ENCODE data around the gene KCNK3. TPM values are rescaled to one million over a fixed set of nuclear protein-coding genes. Genes with fewer than 3 reads are reported as not detected.

KCNK3 gene
- total RNA-seq, 2 experiments from 2014 or later, result not detected

- no peaks in the 10 kb centered on the region for H3K9me3 ChIP-seq (ENCODE audit: low read length)
- intact Hi-C loops (cut with micrococcal nuclease; ENCODE audit: unreplicated experiment), result no loop called here
- no peak for DNase-seq (ENCODE audit: low spot score)
- H3K79me2 ChIP-seq (ENCODE audit: insufficient read depth, low read depth, low read length), result no peaks in the 10 kb centered on the region
- no peaks in the 10 kb centered on the region for H4K20me1 ChIP-seq (ENCODE audit: insufficient read depth, low read length)
- H3K4me1 ChIP-seq (ENCODE audit: insufficient read depth, low read length, poor library complexity, severe bottlenecking), result no peaks in the 10 kb centered on the region
- H3K4me2 ChIP-seq (ENCODE audit: low read length), result no peak overlapping the region
- H3K27ac ChIP-seq (ENCODE audit: low read depth, low read length, poor library complexity, severe bottlenecking), result no peak overlapping the region
- CTCF ChIA-PET (ENCODE audit: unreplicated experiment), result interaction anchor here (0.5 kb wide), 1 partner anchor 47 kb away, joined by 3 read pairs; no protein-coding TSS in a partner anchor
- no TSS peak for BruUV-seq (replicated peaks)
- no peak overlapping the region for H3K4me3 ChIP-seq (ENCODE audit: low read depth, low read length, poor library complexity, severe bottlenecking)
- no peaks in the 10 kb centered on the region for H3K9me2 ChIP-seq (ENCODE audit: insufficient read depth, low read length)
- TF ChIP-seq CTCF (conservative IDR thresholded peaks at IDR 0.05; ENCODE audit: low read length) (no peak), EZH2phosphoT487 (IDR thresholded peaks at IDR 0.05; ENCODE audit: borderline replicate concordance, low read depth, low read length) (no peak)
- H3K36me3 ChIP-seq (ENCODE audit: insufficient read depth, low read length), result no peaks in the 10 kb centered on the region
- H2AFZ ChIP-seq (ENCODE audit: low read length), result no peak overlapping the region
- POLR2A ChIA-PET, result no interaction called here
Observed at GRCh38 chr2:26729311-26729710, 36.8 kb downstream of the KCNK3 start.

GRCh38 chr2:26730549-26731344 is 38.2 kb downstream of the KCNK3 start:
- no TSS peak for BruUV-seq (replicated peaks)
- H3K4me1 ChIP-seq (ENCODE audit: insufficient read depth, low read length, poor library complexity, severe bottlenecking), result no peaks in the 10 kb centered on the region
- H4K20me1 ChIP-seq (ENCODE audit: insufficient read depth, low read length), result no peaks in the 10 kb centered on the region
- no peak overlapping the region for H3K27ac ChIP-seq (ENCODE audit: low read depth, low read length, poor library complexity, severe bottlenecking)
- H3K9me3 ChIP-seq (ENCODE audit: low read length), result no peaks in the 10 kb centered on the region
- no peaks in the 10 kb centered on the region for H3K9me2 ChIP-seq (ENCODE audit: insufficient read depth, low read length)
- TF ChIP-seq EZH2phosphoT487 (IDR thresholded peaks at IDR 0.05; ENCODE audit: borderline replicate concordance, low read depth, low read length) (no peak), CTCF (conservative IDR thresholded peaks at IDR 0.05; ENCODE audit: low read length) (no peak)
- ChIA-PET CTCF (ENCODE audit: unreplicated experiment) (no interaction called here), POLR2A (interaction anchor here (1.2 kb wide), 1 partner anchor 9 kb away, joined by 3 read pairs; no protein-coding TSS in a partner anchor)
- no peak for DNase-seq (ENCODE audit: low spot score)
- no peaks in the 10 kb centered on the region for H3K79me2 ChIP-seq (ENCODE audit: insufficient read depth, low read depth, low read length)
- no peak overlapping the region for H3K4me3 ChIP-seq (ENCODE audit: low read depth, low read length, poor library complexity, severe bottlenecking)
- no peak overlapping the region for H2AFZ ChIP-seq (ENCODE audit: low read length)
- H3K4me2 ChIP-seq (ENCODE audit: low read length), result no peak overlapping the region
- intact Hi-C loops (cut with micrococcal nuclease; ENCODE audit: unreplicated experiment), result no loop called here
- no peaks in the 10 kb centered on the region for H3K36me3 ChIP-seq (ENCODE audit: insufficient read depth, low read length)

GRCh38 chr2:26731714-26732113 is 39.2 kb downstream of the KCNK3 start:
- TF ChIP-seq EZH2phosphoT487 (IDR thresholded peaks at IDR 0.05; ENCODE audit: borderline replicate concordance, low read depth, low read length) (no peak), CTCF (conservative IDR thresholded peaks at IDR 0.05; ENCODE audit: low read length) (no peak)
- POLR2A ChIA-PET, result no interaction called here

More at GRCh38 chr2:26731714-26732113, 39.2 kb downstream of the KCNK3 start:
- H3K27ac ChIP-seq (ENCODE audit: low read depth, low read length, poor library complexity, severe bottlenecking), result no peak overlapping the region
- no peaks in the 10 kb centered on the region for H3K9me3 ChIP-seq (ENCODE audit: low read length)
- H2AFZ ChIP-seq (ENCODE audit: low read length), result no peak overlapping the region
- intact Hi-C loops (cut with micrococcal nuclease; ENCODE audit: unreplicated experiment), result no loop called here
- H3K9me2 ChIP-seq (ENCODE audit: insufficient read depth, low read length), result no peaks in the 10 kb centered on the region
- CTCF ChIA-PET (ENCODE audit: unreplicated experiment), result no interaction called here
- no peaks in the 10 kb centered on the region for H3K4me1 ChIP-seq (ENCODE audit: insufficient read depth, low read length, poor library complexity, severe bottlenecking)
- no peaks in the 10 kb centered on the region for H4K20me1 ChIP-seq (ENCODE audit: insufficient read depth, low read length)
- no peak overlapping the region for H3K4me3 ChIP-seq (ENCODE audit: low read depth, low read length, poor library complexity, severe bottlenecking)
- BruUV-seq (replicated peaks), result no TSS peak
- no peak for DNase-seq (ENCODE audit: low spot score)
- no peaks in the 10 kb centered on the region for H3K36me3 ChIP-seq (ENCODE audit: insufficient read depth, low read length)
- H3K4me2 ChIP-seq (ENCODE audit: low read length), result no peak overlapping the region
- no peaks in the 10 kb centered on the region for H3K79me2 ChIP-seq (ENCODE audit: insufficient read depth, low read depth, low read length)
